Right cardiac atrium (tissue), 5 donors: ENCODE results near the gene NEK1. TPM values are rescaled to one million over a fixed set of nuclear protein-coding genes. Genes with fewer than 3 reads are reported as not detected.
"Not testable (repeated sequence)": the region's sequence is repeated elsewhere in the genome, so short reads cannot be mapped to it uniquely, and the experiment has no call there.

Experiments
- ATAC-seq, 2 donors: fragments of 200-7000 bp; cut with Tn5 transposase; one replicate each; pipeline versions ENCODE4 v1.8.0 to v1.9.1; 2020; ENCODE audit warnings: moderate library complexity in 2 of 2, mild to moderate bottlenecking in 1 of 2
- DNase-seq, 3 donors: peaks; one replicate each; pipeline ENCODE4 v3.0.0-alpha.2; 2020
- H3K27ac ChIP-seq: one replicate; pipeline ENCODE4 v1.5.1; 2013; ENCODE audit warnings: mild to moderate bottlenecking, low read length, control low read depth, moderate library complexity
- H3K27me3 ChIP-seq: one replicate; pipeline ENCODE4 v1.6.1; 2013; ENCODE audit not compliant: control insufficient read depth, insufficient read depth
- H3K4me1 ChIP-seq: one replicate; pipeline ENCODE4 v1.6.1; 2013; ENCODE audit warnings: low read length; ENCODE audit not compliant: control insufficient read depth, insufficient read depth
- H3K4me3 ChIP-seq: one replicate; pipeline ENCODE4 v1.5.1; 2013; ENCODE audit warnings: low read length, control low read depth
- H3K9me3 ChIP-seq: one replicate; pipeline ENCODE4 v1.6.1; 2013; ENCODE audit warnings: low read length; ENCODE audit not compliant: control insufficient read depth
- WGBS: extraction: QIAGEN DNeasy Blood & Tissue Kit; methylation state at CpG from one replicate; pipeline ENCODE4 v1.1.7; 2013; 5-methylcytosine and 5-hydroxymethylcytosine counted together
- intact Hi-C, 4 donors: fragments of 100-400 bp; cut with DNase I; formaldehyde crosslinking; loops; one replicate each; pipeline versions ENCODE4 v1.11.0 to v1.14.0; 2022 to 2023
- polyA plus RNA-seq: library from polyadenylated mRNA; stranded (reverse); fragments of 200-250 nt; gene quantifications from one replicate; pipeline ENCODE4 v1.2.3, GENCODE V29; 2013
- total RNA-seq, 4 donors: library from RNA; stranded (reverse); fragmentation: NEBNext Ultra II Directional; extraction: Animal tissue kit (Norgen Biotek cat#: 25700); gene quantifications; one replicate each; pipeline ENCODE4 v1.2.1, GENCODE V29; 2021
- donor health status: healthy with polysubstance abuse.
- donor health status: DM: no; HTN: yes; CAD: no.
- donor health status: DM: no; HTN: no; CAD: no.
- donor health status: DM: no; HTN: yes; CAD: no; lungs with severe emphysema.
- donor health status: DM: yes; HTN: yes; CAD: no.

Gene NEK1
- total and polyA plus RNA-seq, 5 donors: 5.5 to 16.9 (median 14.0) TPM

DNA sequence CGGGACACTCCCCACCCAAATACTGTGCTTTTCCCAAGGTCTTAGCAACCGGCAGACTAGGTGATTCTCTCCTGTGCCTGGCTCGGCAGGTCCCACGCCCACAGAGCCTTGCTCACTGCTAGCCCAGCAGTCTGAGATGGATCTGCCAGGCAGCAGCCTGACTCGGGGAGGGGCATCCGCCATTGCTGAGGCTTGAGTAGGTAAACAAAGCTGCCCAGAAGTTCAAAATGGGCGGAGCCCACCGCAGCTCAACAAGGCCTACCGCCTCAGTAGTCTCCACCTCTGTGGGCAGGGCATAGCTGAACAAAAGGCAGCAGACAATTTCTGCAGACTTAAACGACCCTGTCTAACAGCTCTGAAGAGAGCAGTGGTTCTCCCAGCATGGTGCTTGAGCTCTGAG is 163.4 kb downstream of the NEK1 start:
- H3K27ac ChIP-seq, intact Hi-C loops, H3K27me3 ChIP-seq, H3K4me1 ChIP-seq, ATAC-seq, DNase-seq, H3K9me3 ChIP-seq, H3K4me3 ChIP-seq: not testable (repeated sequence)
- WGBS: 90% methylated on average over 10 of the region's 10 CpGs

- intact Hi-C loops: no loop called here
- WGBS: 95% methylated on average over 4 of the region's 4 CpGs
- no peaks in the 10 kb centered on the region for H3K27me3 ChIP-seq
- ATAC-seq (no peak), DNase-seq (no peak)
- no peak overlapping the region for H3K4me3 ChIP-seq
- H3K27ac ChIP-seq: no peak overlapping the region
- H3K4me1 ChIP-seq: no peaks in the 10 kb centered on the region
- H3K9me3 ChIP-seq: no peaks in the 10 kb centered on the region
Observed at GRCh38 chr4:169446824-169447223, 165.6 kb downstream of the NEK1 start.

DNA sequence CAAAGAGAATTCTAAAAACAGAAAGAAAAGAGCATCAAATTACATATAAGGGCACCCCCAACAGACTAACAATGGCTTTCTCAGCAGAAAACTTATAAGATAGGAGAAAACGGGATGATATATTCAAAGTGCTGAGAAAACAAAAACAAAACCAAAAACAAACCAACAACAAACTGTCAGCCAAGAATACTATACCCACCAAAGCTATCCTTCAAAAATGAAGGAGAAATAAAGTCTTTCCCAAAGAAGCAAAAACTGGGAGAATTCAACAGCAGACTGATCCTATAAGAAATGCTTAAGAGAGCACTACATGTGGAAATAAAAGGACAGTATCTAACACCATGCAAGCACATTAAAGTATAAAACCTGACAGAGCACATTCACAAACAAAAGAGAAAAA is 168.6 kb downstream of the NEK1 start:
- no peak overlapping the region for H3K4me3 ChIP-seq
- H3K4me1 ChIP-seq: peaks cover 3% of the 10 kb centered on the region
- intact Hi-C loops: no loop called here
- ATAC-seq (no peak), DNase-seq (no peak)
- no peaks in the 10 kb centered on the region for H3K9me3 ChIP-seq
- H3K27me3 ChIP-seq: no peaks in the 10 kb centered on the region
- H3K27ac ChIP-seq: no peak overlapping the region
- WGBS: 89% methylated on average over 1 of the region's 1 CpG

DNA sequence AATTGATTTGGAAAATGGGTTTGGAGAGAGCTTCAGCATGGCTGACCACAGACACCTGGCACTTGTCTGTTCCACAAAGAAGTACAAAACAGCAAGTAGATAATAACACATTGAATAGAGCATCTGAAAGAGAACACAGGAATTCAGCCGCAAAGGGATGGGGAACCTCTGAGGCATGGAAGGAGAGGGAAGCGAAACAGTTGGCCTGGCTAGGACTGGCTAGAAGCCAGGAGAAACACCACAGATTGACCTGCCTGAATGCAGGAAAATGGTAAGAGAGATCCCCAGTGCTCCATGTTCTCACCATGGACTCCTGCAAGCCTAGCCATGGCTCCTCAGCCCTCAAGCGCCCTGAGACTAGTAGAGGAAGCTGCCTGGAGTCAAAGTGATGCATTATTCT is 171.9 kb downstream of the NEK1 start:
- intact Hi-C loops: no loop called here
- no peaks in the 10 kb centered on the region for H3K9me3 ChIP-seq
- peaks cover 3% of the 10 kb centered on the region for H3K4me1 ChIP-seq
- no peak overlapping the region for H3K27ac ChIP-seq
- H3K4me3 ChIP-seq: no peak overlapping the region
- no peaks in the 10 kb centered on the region for H3K27me3 ChIP-seq
- peak in 2 of 3 donors; percentile 38 to 53 for DNase-seq
- 73% methylated on average over 3 of the region's 3 CpGs for WGBS
- peak; percentile 35 to 47 for ATAC-seq

DNA sequence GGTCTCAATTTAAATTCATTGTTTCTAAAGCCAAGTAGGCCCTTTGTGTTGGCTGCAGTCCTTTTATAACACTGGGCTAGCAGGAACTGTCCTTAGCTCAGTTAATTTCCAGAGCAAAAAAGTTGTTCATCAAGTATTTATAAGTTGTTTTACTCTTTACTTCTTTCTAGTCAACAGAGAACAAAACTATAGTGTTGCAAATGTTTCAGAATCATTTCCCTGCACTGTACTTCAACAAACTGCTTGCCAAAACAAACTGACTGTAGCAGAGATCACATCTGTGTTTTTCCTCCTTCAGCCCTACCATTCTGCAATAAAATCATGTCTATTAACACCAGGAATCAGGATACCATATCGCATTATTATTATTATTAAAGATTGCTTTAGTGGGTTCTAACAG is 173.1 kb downstream of the NEK1 start:
- WGBS: 51% methylated on average over 1 of the region's 1 CpG
- Histone ChIP-seq H3K27me3 (no peaks in the 10 kb centered on the region), H3K9me3 (no peaks in the 10 kb centered on the region), H3K27ac (no peak overlapping the region), H3K4me3 (no peak overlapping the region), H3K4me1 (peaks cover 3% of the 10 kb centered on the region)
- no peak for DNase-seq
- ATAC-seq: peak; percentile 37 to 67
- intact Hi-C loops: no loop called here

- Histone ChIP-seq H3K9me3 (no peaks in the 10 kb centered on the region), H3K4me3 (no peak overlapping the region), H3K27ac (no peak overlapping the region), H3K27me3 (no peaks in the 10 kb centered on the region), H3K4me1 (peaks cover 3% of the 10 kb centered on the region)
- no peak for DNase-seq
- no peak for ATAC-seq
- intact Hi-C loops: no loop called here
- WGBS: 73% methylated on average over 2 of the region's 2 CpGs
Observed at GRCh38 chr4:169438057-169438480, 174.3 kb downstream of the NEK1 start.

- H3K27ac ChIP-seq: no peak overlapping the region
- no peak overlapping the region for H3K4me3 ChIP-seq
- H3K4me1 ChIP-seq: peaks cover 3% of the 10 kb centered on the region
- DNase-seq (no peak), ATAC-seq (no peak)
- no peaks in the 10 kb centered on the region for H3K9me3 ChIP-seq
- 79% methylated on average over 7 of the region's 7 CpGs for WGBS
- no peaks in the 10 kb centered on the region for H3K27me3 ChIP-seq
- intact Hi-C loops: no loop called here
Observed at GRCh38 chr4:169437299-169438047, 174.9 kb downstream of the NEK1 start.

GRCh38 chr4:169436734-169437133 is 175.6 kb downstream of the NEK1 start:
- ATAC-seq (no peak), DNase-seq (no peak)
- peaks cover 3% of the 10 kb centered on the region for H3K4me1 ChIP-seq
- no peaks in the 10 kb centered on the region for H3K27me3 ChIP-seq
- H3K4me3 ChIP-seq: no peak overlapping the region
- no peak overlapping the region for H3K27ac ChIP-seq
- no peaks in the 10 kb centered on the region for H3K9me3 ChIP-seq
- intact Hi-C loops: no loop called here

- 52% methylated on average over 3 of the region's 3 CpGs for WGBS
- intact Hi-C loops: no loop called here
- DNase-seq: no peak
- H3K4me1 ChIP-seq: no peaks in the 10 kb centered on the region
- no peak overlapping the region for H3K4me3 ChIP-seq
- no peak for ATAC-seq
- H3K9me3 ChIP-seq: no peaks in the 10 kb centered on the region
- no peak overlapping the region for H3K27ac ChIP-seq
- no peaks in the 10 kb centered on the region for H3K27me3 ChIP-seq
Observed at GRCh38 chr4:169428376-169428775, 184.0 kb downstream of the NEK1 start.

GRCh38 chr4:169427727-169428126 is 184.7 kb downstream of the NEK1 start:
- DNase-seq, H3K27ac ChIP-seq, H3K4me3 ChIP-seq, H3K4me1 ChIP-seq, H3K9me3 ChIP-seq, ATAC-seq, intact Hi-C loops, H3K27me3 ChIP-seq: not testable (repeated sequence)
- WGBS: 89% methylated on average over 2 of the region's 2 CpGs

GRCh38 chr4:169420291-169420690 is 192.1 kb downstream of the NEK1 start:
- Histone ChIP-seq H3K27me3 (no peaks in the 10 kb centered on the region), H3K27ac (no peak overlapping the region), H3K4me1 (no peaks in the 10 kb centered on the region), H3K9me3 (no peaks in the 10 kb centered on the region), H3K4me3 (no peak overlapping the region)
- DNase-seq (no peak), ATAC-seq (no peak)
- 94% methylated on average over 4 of the region's 4 CpGs for WGBS
- intact Hi-C loops: no loop called here

DNA sequence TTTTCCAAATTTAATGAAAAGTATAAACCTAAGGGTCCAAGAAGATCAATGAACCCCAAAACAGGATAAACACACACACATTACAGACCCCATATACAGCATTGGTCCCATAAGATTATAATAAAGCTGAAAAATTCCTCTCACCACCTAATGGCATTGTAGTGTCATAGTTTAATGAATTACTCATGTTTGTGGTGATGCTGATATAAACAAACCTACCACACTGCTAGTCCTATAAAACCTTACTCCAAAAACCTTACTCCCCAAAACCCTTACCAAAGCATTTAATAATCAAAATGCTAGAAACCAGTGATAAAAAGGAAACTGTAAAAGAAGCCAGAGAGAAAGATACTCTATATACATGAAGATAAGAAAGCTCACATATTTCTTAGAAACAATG is 193.5 kb downstream of the NEK1 start:
- no peak for DNase-seq
- Histone ChIP-seq H3K27ac (no peak overlapping the region), H3K4me1 (no peaks in the 10 kb centered on the region), H3K27me3 (no peaks in the 10 kb centered on the region), H3K4me3 (no peak overlapping the region), H3K9me3 (no peaks in the 10 kb centered on the region)
- intact Hi-C loops: no loop called here
- ATAC-seq: no peak
